Right hindlimb (tissue), 1 donor: ENCODE results near the gene KSR1.
"Not testable (repeated sequence)": the region's sequence is repeated elsewhere in the genome, so short reads cannot be mapped to it uniquely, and the experiment has no call there.

Experiments
- DNase-seq: peaks from one replicate; pipeline ENCODE4 v3.0.0-alpha.2; 2018

Gene KSR1

GRCh38 chr17:27669136-27669535 lies 212.9 kb downstream of the KSR1 start:
- no peak for DNase-seq

GRCh38 chr17:27669850-27670249 lies 213.6 kb downstream of the KSR1 start:
- no peak for DNase-seq

GRCh38 chr17:27670791-27671590 lies 214.7 kb downstream of the KSR1 start:
- DNase-seq = no peak

- no peak for DNase-seq
Observed at GRCh38 chr17:27671591-27671910, 215.3 kb downstream of the KSR1 start.

- not testable (repeated sequence) for DNase-seq
Observed at GRCh38 chr17:27671977-27672480, 215.8 kb downstream of the KSR1 start.

GRCh38 chr17:27674335-27674734 lies 218.1 kb downstream of the KSR1 start:
- DNase-seq = no peak
